Activated CD8-positive, alpha-beta memory T cell treated with anti-CD3 and anti-CD28 coated beads, Interleukin-2, amount 10 ng/mL, durations not matched to agents 7 days and 5 days (primary cell): ENCODE measurements around the gene HSPG2. TPM values are rescaled to one million over a fixed set of nuclear protein-coding genes. Genes with fewer than 3 reads are reported as not detected.

Experiments used
- ATAC-seq: fragments of 150-1000 bp; cut with Tn5 transposase; one replicate; pipeline ENCODE4 v1.10.0; 2021; ENCODE audit warnings: moderate library complexity
- CTCF ChIA-PET: fragments of 350-600 bp; sonication (Branson Sonifier 250); formaldehyde crosslinking; loops from one replicate; lab custom pipeline; 2021; ENCODE audit warnings: antibody characterized with exemption; lab: Charles Lee
- DNase-seq: peaks from one replicate; pipeline ENCODE4 v3.0.0-alpha.2; 2020
- H3K27ac Mint-ChIP-seq: one replicate; pipeline ENCODE4 v1.8.0; 2021; ENCODE audit warnings: mild to moderate bottlenecking, mixed read lengths
- H3K27me3 Mint-ChIP-seq: one replicate; pipeline ENCODE4 v1.8.0; 2021; ENCODE audit warnings: mixed read lengths
- H3K36me3 Mint-ChIP-seq: one replicate; pipeline ENCODE4 v1.8.0; 2021; ENCODE audit warnings: mild to moderate bottlenecking, mixed read lengths
- H3K4me1 Mint-ChIP-seq: one replicate; pipeline ENCODE4 v1.8.0; 2021; ENCODE audit warnings: mixed read lengths
- H3K4me3 Mint-ChIP-seq: one replicate; pipeline ENCODE4 v1.8.0; 2021; ENCODE audit warnings: mild to moderate bottlenecking, moderate library complexity, mixed read lengths
- H3K9me3 Mint-ChIP-seq: one replicate; pipeline ENCODE4 v1.8.0; 2022; ENCODE audit warnings: low read depth, mixed read lengths
- total RNA-seq, 2 experiments: library from RNA; stranded (reverse); gene quantifications; one replicate each; pipeline ENCODE4 v1.2.3, GENCODE V29; 2021

Gene HSPG2
- total RNA-seq, 2 experiments from 2014 or later, result 1.0 to 2.5 TPM

GRCh38 chr1:21887216-21887736 is 49.8 kb downstream of the HSPG2 start:
- no peak for DNase-seq

GRCh38 chr1:21886486-21887215 is 50.5 kb downstream of the HSPG2 start:
- Mint-ChIP-seq H3K27ac (no peak overlapping the region), H3K4me3 (no peak overlapping the region), H3K27me3 (peaks cover 3% of the 10 kb centered on the region), H3K36me3 (no peaks in the 10 kb centered on the region), H3K4me1 (no peaks in the 10 kb centered on the region), H3K9me3 (no peaks in the 10 kb centered on the region)
- no peak for ATAC-seq
- CTCF ChIA-PET, result no interaction called here
- DNase-seq, result no peak

More at GRCh38 chr1:21887216-21887736, 49.8 kb downstream of the HSPG2 start:
- no peak for ATAC-seq
- Mint-ChIP-seq H3K9me3 (no peaks in the 10 kb centered on the region), H3K4me1 (no peaks in the 10 kb centered on the region), H3K27ac (no peak overlapping the region), H3K36me3 (no peaks in the 10 kb centered on the region), H3K4me3 (no peak overlapping the region), H3K27me3 (peaks cover 3% of the 10 kb centered on the region)
- CTCF ChIA-PET, result no interaction called here

- Mint-ChIP-seq H3K27ac (no peak overlapping the region), H3K4me1 (no peaks in the 10 kb centered on the region), H3K27me3 (peaks cover 3% of the 10 kb centered on the region), H3K36me3 (no peaks in the 10 kb centered on the region), H3K9me3 (no peaks in the 10 kb centered on the region), H3K4me3 (no peak overlapping the region)
- CTCF ChIA-PET, result no interaction called here
- ATAC-seq (no peak), DNase-seq (no peak)
Observed at GRCh38 chr1:21885236-21886037, 51.7 kb downstream of the HSPG2 start.

- no peaks in the 10 kb centered on the region for H3K4me1 Mint-ChIP-seq
- no peaks in the 10 kb centered on the region for H3K9me3 Mint-ChIP-seq
- DNase-seq (no peak), ATAC-seq (no peak)
- no peak overlapping the region for H3K27ac Mint-ChIP-seq
- no peak overlapping the region for H3K4me3 Mint-ChIP-seq
- CTCF ChIA-PET, result no interaction called here
- H3K27me3 Mint-ChIP-seq, result peaks cover 3% of the 10 kb centered on the region
- H3K36me3 Mint-ChIP-seq, result no peaks in the 10 kb centered on the region
Observed at GRCh38 chr1:21884456-21885235, 52.5 kb downstream of the HSPG2 start.

GRCh38 chr1:21882721-21883415 is 54.2 kb downstream of the HSPG2 start:
- Mint-ChIP-seq H3K4me3 (no peak overlapping the region), H3K36me3 (no peaks in the 10 kb centered on the region)
- CTCF ChIA-PET, result interaction anchor here (0.9 kb wide), 1 partner anchor 14 kb away, joined by 3 read pairs; no protein-coding TSS in a partner anchor

GRCh38 chr1:21881250-21881649 is 55.9 kb downstream of the HSPG2 start:
- ATAC-seq (no peak), DNase-seq (no peak)
- CTCF ChIA-PET, result no interaction called here
- H3K27me3 Mint-ChIP-seq, result peaks cover 3% of the 10 kb centered on the region
- no peaks in the 10 kb centered on the region for H3K4me1 Mint-ChIP-seq
- no peak overlapping the region for H3K27ac Mint-ChIP-seq
- H3K4me3 Mint-ChIP-seq, result no peak overlapping the region
- no peaks in the 10 kb centered on the region for H3K36me3 Mint-ChIP-seq
- no peaks in the 10 kb centered on the region for H3K9me3 Mint-ChIP-seq

More at GRCh38 chr1:21882721-21883415, 54.2 kb downstream of the HSPG2 start:
- H3K27me3 Mint-ChIP-seq, result peaks cover 3% of the 10 kb centered on the region
- ATAC-seq (no peak), DNase-seq (no peak)
- H3K9me3 Mint-ChIP-seq, result no peaks in the 10 kb centered on the region
- H3K4me1 Mint-ChIP-seq, result no peaks in the 10 kb centered on the region
- H3K27ac Mint-ChIP-seq, result no peak overlapping the region

- H3K9me3 Mint-ChIP-seq, result no peaks in the 10 kb centered on the region
Observed at GRCh38 chr1:21880619-21880970, 56.5 kb downstream of the HSPG2 start.

GRCh38 chr1:21879928-21880618 is 57.0 kb downstream of the HSPG2 start:
- CTCF ChIA-PET, result no interaction called here
- H3K9me3 Mint-ChIP-seq, result no peaks in the 10 kb centered on the region
- H3K27me3 Mint-ChIP-seq, result peaks cover 3% of the 10 kb centered on the region
- ATAC-seq (no peak), DNase-seq (no peak)
- no peak overlapping the region for H3K4me3 Mint-ChIP-seq
- no peaks in the 10 kb centered on the region for H3K36me3 Mint-ChIP-seq
- no peaks in the 10 kb centered on the region for H3K4me1 Mint-ChIP-seq
- H3K27ac Mint-ChIP-seq, result no peak overlapping the region

More at GRCh38 chr1:21880619-21880970, 56.5 kb downstream of the HSPG2 start:
- Mint-ChIP-seq H3K4me1 (no peaks in the 10 kb centered on the region), H3K27me3 (peaks cover 3% of the 10 kb centered on the region), H3K36me3 (no peaks in the 10 kb centered on the region), H3K27ac (no peak overlapping the region), H3K4me3 (no peak overlapping the region)
- no peak for DNase-seq
- CTCF ChIA-PET, result no interaction called here
- no peak for ATAC-seq

- Mint-ChIP-seq H3K4me3 (no peak overlapping the region), H3K27me3 (peaks cover 3% of the 10 kb centered on the region), H3K4me1 (no peaks in the 10 kb centered on the region), H3K36me3 (no peaks in the 10 kb centered on the region), H3K27ac (no peak overlapping the region), H3K9me3 (no peaks in the 10 kb centered on the region)
- ATAC-seq (no peak), DNase-seq (no peak)
- CTCF ChIA-PET, result no interaction called here
Observed at GRCh38 chr1:21878840-21879478, 58.2 kb downstream of the HSPG2 start.

GRCh38 chr1:21878009-21878773 is 58.9 kb downstream of the HSPG2 start:
- Mint-ChIP-seq H3K9me3 (no peaks in the 10 kb centered on the region), H3K27me3 (no peaks in the 10 kb centered on the region), H3K36me3 (no peaks in the 10 kb centered on the region), H3K27ac (no peak overlapping the region), H3K4me3 (no peak overlapping the region), H3K4me1 (no peaks in the 10 kb centered on the region)
- CTCF ChIA-PET, result no interaction called here
- DNase-seq (no peak), ATAC-seq (no peak)

- H3K27ac Mint-ChIP-seq, result no peak overlapping the region
- no peak overlapping the region for H3K4me3 Mint-ChIP-seq
- no peaks in the 10 kb centered on the region for H3K36me3 Mint-ChIP-seq
- H3K9me3 Mint-ChIP-seq, result no peaks in the 10 kb centered on the region
- no peaks in the 10 kb centered on the region for H3K27me3 Mint-ChIP-seq
- no peaks in the 10 kb centered on the region for H3K4me1 Mint-ChIP-seq
- DNase-seq (no peak), ATAC-seq (no peak)
- CTCF ChIA-PET, result no interaction called here
Observed at GRCh38 chr1:21876267-21876666, 60.8 kb downstream of the HSPG2 start.
